ENCODE data around the gene NCAPG2.

GRCh38 chr7:158655507-158655906, 49.1 kb downstream of the NCAPG2 start:
- TF ChIP-seq CTCF (IDR thresholded peaks at IDR 0.05): no peak
- TF ChIP-seq POLR2A (IDR thresholded peaks at IDR 0.05): no peak

Data from body of pancreas (tissue), 4 donors.